H9 (cell line): ENCODE results near the gene RAET1G. TPM values are rescaled to one million over a fixed set of nuclear protein-coding genes. Genes with fewer than 3 reads are reported as not detected.
A peak's percentile ranks its signal among the peaks of the same experiment; 100 is the strongest.
"Not testable (repeated sequence)": the region's sequence is repeated elsewhere in the genome, so short reads cannot be mapped to it uniquely, and the experiment has no call there.

Experiments used
- DNase-seq: peaks from one replicate; pipeline ENCODE4 v3.0.0-alpha.2; 2017
- H2AFZ ChIP-seq: one replicate; pipeline ENCODE4 v1.6.1; 2013; ENCODE audit warnings: mild to moderate bottlenecking, low read length, control low read depth, moderate library complexity
- H2AK5ac ChIP-seq: 2 replicates; pipeline ENCODE4 v1.6.1; 2013; ENCODE audit warnings: low read length, control low read depth, mixed read lengths; ENCODE audit not compliant: insufficient read length
- H2BK120ac ChIP-seq: one replicate; pipeline ENCODE4 v1.6.1; 2013; ENCODE audit warnings: low read depth, mild to moderate bottlenecking, low read length, control low read depth, inconsistent platforms; ENCODE audit not compliant: poor library complexity, severe bottlenecking
- H2BK12ac ChIP-seq: 2 replicates; pipeline ENCODE4 v1.6.1; 2013; ENCODE audit warnings: low read length, control low read depth, mixed read lengths, low read depth; ENCODE audit not compliant: insufficient read length
- H2BK15ac ChIP-seq: 2 replicates; pipeline ENCODE4 v1.6.1; 2013; ENCODE audit warnings: low read depth, low read length, control low read depth
- H2BK20ac ChIP-seq: one replicate; pipeline ENCODE4 v1.6.1; 2013; ENCODE audit warnings: low read depth, mild to moderate bottlenecking, low read length, control low read depth, inconsistent platforms; ENCODE audit not compliant: poor library complexity, severe bottlenecking
- H2BK5ac ChIP-seq: 2 replicates; pipeline ENCODE4 v1.6.1; 2013; ENCODE audit warnings: low read length, control low read depth, mixed read lengths; ENCODE audit not compliant: insufficient read length
- H3K14ac ChIP-seq: 2 replicates; pipeline ENCODE4 v1.6.1; 2013; ENCODE audit warnings: low read length, control low read depth; ENCODE audit not compliant: insufficient read depth
- H3K18ac ChIP-seq: 2 replicates; pipeline ENCODE4 v1.6.1; 2013; ENCODE audit warnings: low read depth, mild to moderate bottlenecking, mixed read lengths, low read length, control low read depth; ENCODE audit not compliant: insufficient read length
- H3K23ac ChIP-seq: 2 replicates; pipeline ENCODE4 v1.6.1; 2013; ENCODE audit warnings: low read length, control low read depth, mixed read lengths, low read depth; ENCODE audit not compliant: insufficient read length
- H3K23me2 ChIP-seq: 2 replicates; pipeline ENCODE4 v1.6.1; 2013; ENCODE audit warnings: low read depth, mild to moderate bottlenecking, mixed read lengths, low read length, control low read depth; ENCODE audit not compliant: insufficient read length, poor library complexity, severe bottlenecking
- H3K27ac ChIP-seq: 2 replicates; pipeline ENCODE4 v1.5.1; 2013; ENCODE audit warnings: low read length, control low read depth, mixed read lengths, low read depth; ENCODE audit not compliant: insufficient read length
- H3K27me3 ChIP-seq: 2 replicates; pipeline ENCODE4 v1.6.1; 2013; ENCODE audit warnings: low read length, control low read depth, inconsistent platforms; ENCODE audit not compliant: insufficient read depth
- H3K4ac ChIP-seq: 2 replicates; pipeline ENCODE4 v1.6.1; 2013; ENCODE audit warnings: low read depth, mild to moderate bottlenecking, control low read depth, inconsistent platforms, low read length, moderate library complexity
- H3K4me1 ChIP-seq: 2 replicates; pipeline ENCODE4 v1.6.1; 2013; ENCODE audit warnings: low read length, control low read depth, inconsistent platforms; ENCODE audit not compliant: insufficient read depth
- H3K4me2 ChIP-seq: 2 replicates; pipeline ENCODE4 v1.6.1; 2013; ENCODE audit warnings: low read length, control low read depth, mixed read lengths; ENCODE audit not compliant: insufficient read length, insufficient read depth
- H3K56ac ChIP-seq: 2 replicates; pipeline ENCODE4 v1.6.1; 2013; ENCODE audit warnings: low read depth, mild to moderate bottlenecking, mixed read lengths, low read length, control low read depth; ENCODE audit not compliant: insufficient read length
- H3K79me1 ChIP-seq: 2 replicates; pipeline ENCODE4 v1.6.1; 2013; ENCODE audit warnings: low read depth, mild to moderate bottlenecking, moderate library complexity, low read length, control low read depth, inconsistent platforms; ENCODE audit not compliant: insufficient read depth, poor library complexity, severe bottlenecking
- H3K79me2 ChIP-seq: 2 replicates; pipeline ENCODE4 v1.6.1; 2013; ENCODE audit warnings: low read length, control low read depth, inconsistent platforms; ENCODE audit not compliant: insufficient read depth
- H3K9ac ChIP-seq: 2 replicates; pipeline ENCODE4 v1.6.1; 2013; ENCODE audit warnings: low read length, control low read depth, mixed read lengths; ENCODE audit not compliant: insufficient read length; ENCODE audit errors: extremely low read depth
- H3K9me3 ChIP-seq: one replicate; pipeline ENCODE4 v1.6.1; 2013; ENCODE audit warnings: low read depth, low read length, inconsistent platforms; ENCODE audit not compliant: control insufficient read depth
- H3T11ph ChIP-seq: one replicate; pipeline ENCODE4 v1.6.1; 2013; ENCODE audit warnings: mild to moderate bottlenecking, low read length, control low read depth, inconsistent platforms
- H4K20me1 ChIP-seq: one replicate; pipeline ENCODE4 v1.6.1; 2013; ENCODE audit not compliant: control insufficient read depth, insufficient read length, insufficient read depth
- H4K5ac ChIP-seq: 2 replicates; pipeline ENCODE4 v1.6.1; 2013; ENCODE audit warnings: low read depth, mild to moderate bottlenecking, mixed read lengths, low read length, control low read depth; ENCODE audit not compliant: insufficient read length
- H4K8ac ChIP-seq: replicated peaks from 2 replicates; pipeline ENCODE4 v1.6.1; 2013; ENCODE audit warnings: low read length, control low read depth, mixed read lengths, low read depth; ENCODE audit not compliant: insufficient read length
- H4K91ac ChIP-seq: 2 replicates; pipeline ENCODE4 v1.6.1; 2013; ENCODE audit warnings: low read depth, mild to moderate bottlenecking, moderate library complexity, mixed read lengths, low read length, control low read depth; ENCODE audit not compliant: insufficient read length
- H3K27ac Mint-ChIP-seq, 3 experiments: 2 replicates in 2 of 3; 3 replicates in 1 of 3; pipeline ENCODE4 v1.8.0; 2020 to 2021; ENCODE audit warnings: mixed read lengths in 3 of 3, mild to moderate bottlenecking in 1 of 3, moderate library complexity in 1 of 3
- H3K27me3 Mint-ChIP-seq: 2 replicates; pipeline ENCODE4 v1.8.0; 2021; ENCODE audit warnings: low read depth, mild to moderate bottlenecking, moderate library complexity, mixed read lengths
- H3K36me3 Mint-ChIP-seq, 3 experiments: 2 replicates in 2 of 3; 3 replicates in 1 of 3; pipeline ENCODE4 v1.8.0; 2020 to 2021; ENCODE audit warnings: low read depth in 3 of 3, mixed read lengths in 3 of 3; ENCODE audit not compliant: insufficient read depth in 1 of 3
- H3K4me1 Mint-ChIP-seq, 2 experiments: 2 replicates each; pipeline ENCODE4 v1.8.0; 2020; ENCODE audit warnings: mixed read lengths in 2 of 2
- H3K4me3 Mint-ChIP-seq, 2 experiments: 2 replicates in 1 of 2; 3 replicates in 1 of 2; pipeline ENCODE4 v1.8.0; 2020 to 2021; ENCODE audit warnings: mild to moderate bottlenecking in 2 of 2, mixed read lengths in 2 of 2, moderate library complexity in 1 of 2
- H3K9me3 Mint-ChIP-seq, 2 experiments: 2 replicates in 1 of 2; 3 replicates in 1 of 2; pipeline ENCODE4 v1.8.0; 2020; ENCODE audit warnings: mild to moderate bottlenecking in 2 of 2, mixed read lengths in 2 of 2, moderate library complexity in 1 of 2
- WGBS: extraction: QIAGEN DNeasy Blood & Tissue Kit; methylation state at CpG from one replicate; pipeline ENCODE4 v1.1.7; 2013; ENCODE audit warnings: missing lambda C conversion rate, low lambda C conversion rate, mixed read lengths; ENCODE audit not compliant: insufficient read length; ENCODE audit errors: extremely low coverage; 5-methylcytosine and 5-hydroxymethylcytosine counted together
- total RNA-seq: library from RNA; stranded (reverse); gene quantifications from 2 replicates; pipeline ENCODE4 v1.2.1, GENCODE V29; 2021

The RAET1G gene
- total RNA-seq, 1 experiment from 2014 or later, result not detected

- not testable (repeated sequence) for H2BK12ac ChIP-seq, H3K14ac ChIP-seq, H3K9ac ChIP-seq, H3K79me1 ChIP-seq, H3K9me3 ChIP-seq, H4K20me1 ChIP-seq, H4K5ac ChIP-seq, H3K18ac ChIP-seq, H3K36me3 Mint-ChIP-seq, H3K56ac ChIP-seq, H3K4me1 ChIP-seq, H3K27ac Mint-ChIP-seq, H3K4me1 Mint-ChIP-seq, H3K4me2 ChIP-seq, H2AFZ ChIP-seq, H2BK5ac ChIP-seq, H3T11ph ChIP-seq, H2BK120ac ChIP-seq, H4K8ac ChIP-seq, H4K91ac ChIP-seq, H3K23me2 ChIP-seq, H2BK20ac ChIP-seq, H3K79me2 ChIP-seq, DNase-seq, H2AK5ac ChIP-seq, H3K9me3 Mint-ChIP-seq, H2BK15ac ChIP-seq, H3K23ac ChIP-seq, H3K27ac ChIP-seq, H3K4ac ChIP-seq
- peaks cover 100% of the 10 kb centered on the region for H3K27me3 Mint-ChIP-seq
- no CpG with 5 or more reads among the region's 21 CpGs for WGBS
- H3K27me3 ChIP-seq, result peaks cover 53% of the 10 kb centered on the region
- H3K4me3 Mint-ChIP-seq, result peak overlapping the region; percentile 40 to 75
These were observed 32.2 kb upstream of the RAET1G start for GRCh38 chr6:149954984-149955653.

- H2BK5ac ChIP-seq, H3K79me2 ChIP-seq, H3K9me3 ChIP-seq, DNase-seq, H2BK15ac ChIP-seq, H2AK5ac ChIP-seq, H3K27ac Mint-ChIP-seq, H3K18ac ChIP-seq, H3K27ac ChIP-seq, H3K36me3 Mint-ChIP-seq, H3K23ac ChIP-seq, H4K5ac ChIP-seq, H2AFZ ChIP-seq, H3K56ac ChIP-seq, H3K9ac ChIP-seq, H4K8ac ChIP-seq, H3K9me3 Mint-ChIP-seq, H3K4me2 ChIP-seq, H4K20me1 ChIP-seq, H3K4me1 Mint-ChIP-seq, H3K4ac ChIP-seq, H2BK120ac ChIP-seq, H2BK20ac ChIP-seq, H3K4me1 ChIP-seq, H3K14ac ChIP-seq, H2BK12ac ChIP-seq, H3T11ph ChIP-seq, H3K79me1 ChIP-seq, H3K4me3 Mint-ChIP-seq, H3K23me2 ChIP-seq, H4K91ac ChIP-seq: not testable (repeated sequence)
- no CpG with 5 or more reads among the region's 53 CpGs for WGBS
- peaks cover 53% of the 10 kb centered on the region for H3K27me3 ChIP-seq
- H3K27me3 Mint-ChIP-seq, result peaks cover 100% of the 10 kb centered on the region
These were observed 31.5 kb upstream of the RAET1G start for GRCh38 chr6:149954328-149954983.
